HepG2 (cell line): ENCODE measurements around the gene KCNQ1OT1. TPM values are rescaled to one million over a fixed set of nuclear protein-coding genes. Genes with fewer than 3 reads are reported as not detected.

Experiments
- KLF13 ChIP-seq: sonication (generic); formaldehyde crosslinking; IDR thresholded peaks from 2 replicates; pipeline ENCODE4 v1.4.0; 2020; ENCODE audit warnings: mild to moderate bottlenecking, missing genetic modification reagents
- MXD4 ChIP-seq: IDR thresholded peaks from 2 replicates; pipeline ENCODE4 v1.6.1; 2016; ENCODE audit warnings: mild to moderate bottlenecking, missing biosample characterization, missing genetic modification reagents
- ZNF816 ChIP-seq: sonication (generic); formaldehyde crosslinking; IDR thresholded peaks from 2 replicates; pipeline ENCODE4 v1.8.0; 2022; ENCODE audit warnings: missing genetic modification reagents, mild to moderate bottlenecking, borderline replicate concordance
- polyA plus RNA-seq, 8 experiments: library from polyadenylated mRNA; depleted of rRNA in 3 of 8; stranded (reverse) in 7 of 8; unstranded in 1 of 8; fragments of >200 nt; fragmentation: Illumina TruSeq in 4 of 8; extraction: Trizol in 4 of 8; gene quantifications; 2 replicates each; pipeline versions ENCODE4 v1.2.1 to v1.2.3, GENCODE V29; 2011 to 2016; ENCODE audit warnings: low read depth in 4 of 8, missing spikeins in 1 of 8, mixed read lengths in 1 of 8; ENCODE audit not compliant: insufficient read depth in 1 of 8
- total RNA-seq, 5 experiments: library from RNA; depleted of rRNA; stranded (reverse); fragments of >200 nt; fragmentation: Illumina TruSeq; extraction: Trizol; gene quantifications; 2 replicates each; pipeline ENCODE4 v1.2.3, GENCODE V29; 2016; ENCODE audit warnings: low read depth in 1 of 5
- TF ChIP-seq, protein P1 (sequence below): sonication (generic); formaldehyde crosslinking; IDR thresholded peaks from 2 replicates; pipeline ENCODE4 v1.4.0; 2020; ENCODE audit warnings: mild to moderate bottlenecking, missing genetic modification reagents

The KCNQ1OT1 gene
- total and polyA plus RNA-seq, 2 of the 13 experiments (the other 11 are each of a cell fraction or from before 2014, with no cell fraction given), result 1.3 to 18.9 TPM

DNA sequence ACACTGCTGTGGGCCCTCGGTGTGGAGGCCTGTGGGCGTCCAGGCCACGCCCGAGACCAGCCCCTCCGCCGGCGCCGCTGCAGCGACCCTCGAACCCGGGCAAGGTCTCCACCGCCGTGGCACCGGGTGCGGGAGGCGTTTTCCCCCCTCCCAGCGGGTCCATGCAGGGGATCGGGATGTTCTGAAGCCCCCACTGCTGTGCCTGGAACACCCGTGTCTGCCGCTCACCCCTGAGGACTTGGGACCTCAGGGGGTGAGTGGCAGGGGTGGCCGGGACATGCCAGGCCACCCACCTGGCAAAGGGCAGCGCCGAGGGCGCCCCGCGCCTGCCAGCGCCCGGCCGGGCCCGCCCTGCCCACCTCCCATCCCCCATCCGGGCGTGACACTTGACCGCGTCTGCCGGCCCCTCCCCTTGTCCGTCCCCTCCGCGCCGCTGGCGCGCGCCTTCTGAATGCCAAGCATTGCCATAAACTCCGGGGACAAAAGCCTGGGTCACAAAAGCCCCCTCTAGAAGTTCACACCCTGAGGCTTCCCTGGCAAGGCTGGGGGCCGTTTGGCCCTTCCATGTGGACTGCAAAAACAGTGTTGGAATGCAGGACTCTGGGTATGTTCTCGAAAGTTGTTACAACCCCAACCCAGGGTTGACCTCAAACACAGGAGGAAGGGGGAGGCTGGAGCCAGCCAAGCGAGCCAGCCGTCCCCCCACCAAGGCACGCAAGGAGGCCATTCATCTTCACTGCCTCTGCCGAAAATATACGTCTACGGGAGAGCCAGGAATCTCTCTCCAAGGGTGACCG is 819 bp upstream of the KCNQ1OT1 start (continued):
- peak; percentile 54; the same call in 1 of the 2 replicates for TF ChIP-seq ZNF816 (CRISPR knock-in tag)
- TF ChIP-seq MXD4 (CRISPR knock-in tag), result no peak
- 0 out of 2 replicates have a peak, but pooled peaks have one; percentile 48 for TF ChIP-seq KLF13 (CRISPR knock-in tag)
- TF ChIP-seq, protein P1, sequence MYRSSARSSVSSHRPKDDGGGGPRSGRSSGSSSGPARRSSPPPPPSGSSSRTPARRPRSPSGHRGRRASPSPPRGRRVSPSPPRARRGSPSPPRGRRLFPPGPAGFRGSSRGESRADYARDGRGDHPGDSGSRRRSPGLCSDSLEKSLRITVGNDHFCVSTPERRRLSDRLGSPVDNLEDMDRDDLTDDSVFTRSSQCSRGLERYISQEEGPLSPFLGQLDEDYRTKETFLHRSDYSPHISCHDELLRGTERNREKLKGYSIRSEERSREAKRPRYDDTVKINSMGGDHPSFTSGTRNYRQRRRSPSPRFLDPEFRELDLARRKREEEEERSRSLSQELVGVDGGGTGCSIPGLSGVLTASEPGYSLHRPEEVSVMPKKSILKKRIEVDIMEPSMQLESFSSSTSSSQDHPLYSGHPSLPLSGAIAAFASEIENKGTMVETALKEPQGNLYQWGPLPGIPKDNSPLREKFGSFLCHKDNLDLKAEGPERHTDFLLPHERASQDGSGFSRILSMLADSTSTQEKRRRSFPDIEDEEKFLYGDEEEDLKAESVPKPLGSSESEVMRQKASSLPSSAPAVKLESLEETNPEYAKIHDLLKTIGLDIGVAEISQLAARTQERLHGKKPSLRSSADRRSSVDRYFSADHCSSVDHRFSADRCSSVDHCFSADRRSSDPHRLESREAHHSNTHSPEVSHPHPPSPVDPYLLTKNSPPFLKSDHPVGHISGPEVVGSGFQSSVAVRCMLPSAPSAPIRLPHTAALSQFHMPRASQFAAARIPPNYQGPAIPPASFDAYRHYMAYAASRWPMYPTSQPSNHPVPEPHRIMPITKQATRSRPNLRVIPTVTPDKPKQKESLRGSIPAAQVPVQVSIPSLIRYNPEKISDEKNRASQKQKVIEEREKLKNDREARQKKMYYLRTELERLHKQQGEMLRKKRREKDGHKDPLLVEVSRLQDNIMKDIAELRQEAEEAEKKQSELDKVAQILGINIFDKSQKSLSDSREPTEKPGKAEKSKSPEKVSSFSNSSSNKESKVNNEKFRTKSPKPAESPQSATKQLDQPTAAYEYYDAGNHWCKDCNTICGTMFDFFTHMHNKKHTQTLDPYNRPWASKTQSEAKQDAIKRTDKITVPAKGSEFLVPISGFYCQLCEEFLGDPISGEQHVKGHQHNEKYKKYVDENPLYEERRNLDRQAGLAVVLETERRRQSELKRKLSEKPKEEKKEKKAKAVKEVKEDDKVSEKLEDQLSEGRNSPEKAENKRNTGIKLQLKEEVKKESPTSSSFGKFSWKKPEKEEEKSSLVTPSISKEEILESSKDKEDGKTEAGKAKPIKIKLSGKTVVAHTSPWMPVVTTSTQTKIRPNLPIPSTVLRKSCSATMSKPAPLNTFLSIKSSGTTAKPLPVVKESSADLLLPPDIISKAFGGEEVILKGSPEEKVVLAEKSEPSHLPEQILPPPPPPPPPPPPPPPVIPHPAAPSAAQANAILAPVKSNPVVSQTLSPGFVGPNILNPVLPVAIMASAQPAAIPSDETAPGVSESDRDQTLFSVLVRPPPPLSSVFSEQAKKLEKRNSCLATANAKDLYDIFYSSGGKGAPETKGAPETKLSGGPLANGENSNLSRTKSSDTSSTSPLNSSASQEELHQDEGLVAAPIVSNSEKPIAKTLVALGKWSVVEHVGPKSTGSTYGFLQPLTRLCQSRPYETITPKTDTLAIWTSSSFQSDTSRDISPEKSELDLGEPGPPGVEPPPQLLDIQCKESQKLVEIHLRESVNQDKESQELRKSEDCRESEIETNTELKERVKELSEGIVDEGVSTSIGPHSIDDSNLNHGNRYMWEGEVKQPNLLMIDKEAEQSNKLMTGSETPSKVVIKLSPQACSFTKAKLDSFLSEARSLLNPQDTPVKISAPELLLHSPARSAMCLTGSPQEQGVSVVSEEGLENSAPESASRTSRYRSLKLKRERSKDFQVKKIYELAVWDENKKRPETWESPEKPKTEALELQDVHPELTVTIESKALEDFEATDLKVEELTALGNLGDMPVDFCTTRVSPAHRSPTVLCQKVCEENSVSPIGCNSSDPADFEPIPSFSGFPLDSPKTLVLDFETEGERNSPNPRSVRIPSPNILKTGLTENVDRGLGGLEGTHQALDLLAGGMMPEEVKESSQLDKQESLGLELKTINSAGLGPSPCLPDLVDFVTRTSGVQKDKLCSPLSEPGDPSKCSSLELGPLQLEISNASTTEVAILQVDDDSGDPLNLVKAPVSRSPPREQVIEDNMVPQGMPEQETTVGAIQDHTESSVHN (CRISPR knock-in tag), result no peak
